AG04450 (cell line): ENCODE data around the gene FRMD4B. TPM values are rescaled to one million over a fixed set of nuclear protein-coding genes. Genes with fewer than 3 reads are reported as not detected.

ENCODE experiments used
- CTCF ChIA-PET: fragments of 300-600, 350-600 bp; formaldehyde crosslinking; extraction: SDS; loops from one replicate; lab custom pipeline; 2022; ENCODE audit warnings: antibody characterized with exemption, inconsistent platforms; lab: Charles Lee
- POLR2A ChIA-PET: fragments of 350-600 bp; formaldehyde crosslinking; extraction: SDS; loops from one replicate; lab custom pipeline; 2021; ENCODE audit warnings: antibody characterized with exemption, inconsistent platforms; lab: Yijun Ruan, JAX
- DNase-seq: peaks from one replicate; pipeline ENCODE4 v3.0.0-alpha.2; 2011; ENCODE audit warnings: low read depth, low spot score
- H3K27ac ChIP-seq: one replicate; pipeline ENCODE4 v1.5.1; 2012; ENCODE audit warnings: low read depth, low read length, control low read depth
- H3K27me3 ChIP-seq: one replicate; pipeline ENCODE4 v1.6.0; 2012; ENCODE audit warnings: low read length; ENCODE audit not compliant: control insufficient read depth, insufficient read depth
- H3K4me3 ChIP-seq: 2 replicates; pipeline ENCODE4 v1.5.1; 2011; ENCODE audit warnings: mild to moderate bottlenecking, low read depth, low read length, control low read depth
- H3K9me3 ChIP-seq: 2 replicates; pipeline ENCODE4 v1.5.1; 2012; ENCODE audit warnings: low read length; ENCODE audit not compliant: control insufficient read depth, insufficient read depth
- CTCF ChIP-seq: IDR thresholded peaks from 2 replicates; pipeline ENCODE4 v1.5.1; 2011; ENCODE audit warnings: low read depth, low read length, control low read depth, inconsistent platforms
- polyA plus RNA-seq: library from polyadenylated mRNA; depleted of rRNA; stranded (reverse); fragments of >200 nt; gene quantifications from 2 replicates; pipeline ENCODE4 v1.2.3, GENCODE V29; 2011

The FRMD4B gene
- polyA plus RNA-seq, 1 experiment: 0.09 TPM

GRCh38 chr3:69359916-69360315 lies 26.0 kb downstream of the FRMD4B start:
- H3K27ac ChIP-seq: no peak overlapping the region
- no peak overlapping the region for H3K4me3 ChIP-seq
- TF ChIP-seq CTCF: no peak
- no peak for DNase-seq
- H3K27me3 ChIP-seq: no peaks in the 10 kb centered on the region
- no peaks in the 10 kb centered on the region for H3K9me3 ChIP-seq
- ChIA-PET POLR2A (no interaction called here), CTCF (no interaction called here)

GRCh38 chr3:69359339-69359893 lies 26.5 kb downstream of the FRMD4B start:
- H3K27ac ChIP-seq: no peak overlapping the region
- TF ChIP-seq CTCF: no peak
- ChIA-PET CTCF (no interaction called here), POLR2A (no interaction called here)
- no peaks in the 10 kb centered on the region for H3K27me3 ChIP-seq
- H3K9me3 ChIP-seq: no peaks in the 10 kb centered on the region
- H3K4me3 ChIP-seq: no peak overlapping the region
- DNase-seq: no peak

GRCh38 chr3:69357196-69357595 lies 28.7 kb downstream of the FRMD4B start:
- ChIA-PET POLR2A (no interaction called here), CTCF (no interaction called here)

GRCh38 chr3:69354948-69355347 lies 30.9 kb downstream of the FRMD4B start:
- no peak for DNase-seq
- no peak for TF ChIP-seq CTCF
- Histone ChIP-seq H3K9me3 (no peaks in the 10 kb centered on the region), H3K4me3 (no peak overlapping the region), H3K27me3 (no peaks in the 10 kb centered on the region), H3K27ac (no peak overlapping the region)
- CTCF ChIA-PET: interaction anchor here (0.5 kb wide), 1 partner anchor 51 kb away, joined by 3 read pairs; no protein-coding TSS in a partner anchor
- POLR2A ChIA-PET: no interaction called here

More at GRCh38 chr3:69357196-69357595, 28.7 kb downstream of the FRMD4B start:
- TF ChIP-seq CTCF: no peak
- no peak overlapping the region for H3K27ac ChIP-seq
- H3K9me3 ChIP-seq: no peaks in the 10 kb centered on the region
- H3K27me3 ChIP-seq: no peaks in the 10 kb centered on the region
- no peak overlapping the region for H3K4me3 ChIP-seq
- DNase-seq: no peak

GRCh38 chr3:69353503-69353902 lies 32.4 kb downstream of the FRMD4B start:
- no peaks in the 10 kb centered on the region for H3K9me3 ChIP-seq
- H3K4me3 ChIP-seq: no peak overlapping the region
- H3K27me3 ChIP-seq: no peaks in the 10 kb centered on the region
- no peak for TF ChIP-seq CTCF
- no peak overlapping the region for H3K27ac ChIP-seq
- ChIA-PET POLR2A (no interaction called here), CTCF (no interaction called here)
- DNase-seq: no peak
